ENCODE measurements around the gene PMEPA1.

The PMEPA1 gene

DNA sequence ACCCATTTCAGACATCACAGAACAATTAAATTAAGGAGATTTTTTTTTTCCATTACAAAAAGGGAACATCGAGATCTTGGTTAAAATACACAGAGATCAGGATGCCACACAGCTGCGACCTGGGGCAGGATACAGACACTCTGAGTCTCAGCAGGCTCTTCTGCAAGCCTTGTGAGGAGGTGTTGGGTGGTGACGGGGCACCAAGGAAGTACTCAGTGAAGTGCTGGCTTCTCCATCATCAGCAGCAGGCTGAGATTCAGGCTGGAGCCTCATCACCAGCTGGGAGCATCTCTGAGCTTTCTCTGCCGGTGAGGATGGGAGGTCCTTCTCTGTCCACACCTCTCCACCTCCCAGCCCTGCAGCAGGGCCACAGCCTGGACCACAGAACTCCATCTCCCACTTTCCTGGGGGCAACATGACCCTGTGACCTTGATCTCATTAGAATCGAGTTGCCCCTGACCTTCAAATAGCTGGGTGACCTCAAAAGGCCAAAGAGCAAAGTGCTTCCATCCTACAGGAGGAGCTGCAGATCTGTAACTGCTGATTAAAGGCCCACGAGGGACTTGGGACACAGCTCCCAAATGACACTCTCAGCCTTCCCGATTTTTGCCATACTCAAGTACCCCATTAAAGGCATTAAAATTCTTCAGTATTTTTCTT is 16.0 kb downstream of the PMEPA1 start:
- Histone ChIP-seq H3K27ac (ENCODE audit: low read depth, low read length, severe bottlenecking) (no peak overlapping the region), H3K9me3 (ENCODE audit: control insufficient read depth, low read length) (no peaks in the 10 kb centered on the region), H3K4me1 (ENCODE audit: control insufficient read depth, insufficient read depth, low read length, poor library complexity, severe bottlenecking) (peaks cover 39% of the 10 kb centered on the region), H3K4me3 (ENCODE audit: extremely low read depth, insufficient read depth, low read length, poor library complexity, severe bottlenecking) (no peak overlapping the region), H3K36me3 (ENCODE audit: control insufficient read depth, insufficient read depth, low read length) (no peaks in the 10 kb centered on the region)
- 82 to 87% methylated on average over 4 to 6 of the region's 7 CpGs for WGBS, 2 experiments (ENCODE audit: insufficient coverage in 2 of 2)

GRCh38 chr20:57693002-57693582 is 16.7 kb downstream of the PMEPA1 start:
- no peak overlapping the region for H3K27ac ChIP-seq (ENCODE audit: low read depth, low read length, severe bottlenecking)
- no peak overlapping the region for H3K4me3 ChIP-seq (ENCODE audit: extremely low read depth, insufficient read depth, low read length, poor library complexity, severe bottlenecking)
- WGBS, 2 experiments (ENCODE audit: insufficient coverage in 2 of 2), result 80 to 91% methylated on average over 15 to 20 of the region's 20 CpGs
- H3K4me1 ChIP-seq (ENCODE audit: control insufficient read depth, insufficient read depth, low read length, poor library complexity, severe bottlenecking), result peaks cover 35% of the 10 kb centered on the region
- no peaks in the 10 kb centered on the region for H3K36me3 ChIP-seq (ENCODE audit: control insufficient read depth, insufficient read depth, low read length)
- H3K9me3 ChIP-seq (ENCODE audit: control insufficient read depth, low read length), result no peaks in the 10 kb centered on the region

DNA sequence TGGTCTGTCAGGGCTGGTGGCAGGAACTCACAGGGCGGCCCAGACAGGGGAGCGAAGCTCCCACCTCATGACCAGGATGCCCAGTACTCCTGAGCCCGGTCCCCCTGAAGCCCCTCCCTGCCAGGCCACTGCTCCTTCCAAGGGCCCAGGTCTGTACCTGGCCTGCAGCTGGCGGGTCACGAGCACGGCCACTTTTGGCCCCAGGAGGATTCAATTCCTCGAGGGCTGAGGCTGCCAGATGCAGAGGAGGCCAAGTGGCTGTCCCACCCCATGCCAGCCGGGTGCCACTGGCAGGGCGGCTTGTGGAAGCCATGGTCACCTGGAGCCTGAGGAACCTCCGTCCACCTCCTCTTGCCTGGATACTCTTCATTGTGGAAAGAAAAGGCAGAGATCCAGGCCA is 17.4 kb downstream of the PMEPA1 start:
- no peaks in the 10 kb centered on the region for H3K36me3 ChIP-seq (ENCODE audit: control insufficient read depth, insufficient read depth, low read length)
- no peak overlapping the region for H3K4me3 ChIP-seq (ENCODE audit: extremely low read depth, insufficient read depth, low read length, poor library complexity, severe bottlenecking)
- WGBS, 2 experiments (ENCODE audit: insufficient coverage in 2 of 2), result 98 to 99% methylated on average over 8 to 9 of the region's 10 CpGs
- H3K9me3 ChIP-seq (ENCODE audit: control insufficient read depth, low read length), result no peaks in the 10 kb centered on the region
- peaks cover 29% of the 10 kb centered on the region for H3K4me1 ChIP-seq (ENCODE audit: control insufficient read depth, insufficient read depth, low read length, poor library complexity, severe bottlenecking)
- H3K27ac ChIP-seq (ENCODE audit: low read depth, low read length, severe bottlenecking), result no peak overlapping the region

- H3K27ac ChIP-seq (ENCODE audit: low read depth, low read length, severe bottlenecking), result no peak overlapping the region
- no peak overlapping the region for H3K4me3 ChIP-seq (ENCODE audit: extremely low read depth, insufficient read depth, low read length, poor library complexity, severe bottlenecking)
- 89% methylated on average over 11 to 12 of the region's 12 CpGs for WGBS, 2 experiments (ENCODE audit: insufficient coverage in 2 of 2)
- H3K36me3 ChIP-seq (ENCODE audit: control insufficient read depth, insufficient read depth, low read length), result no peaks in the 10 kb centered on the region
- H3K9me3 ChIP-seq (ENCODE audit: control insufficient read depth, low read length), result no peaks in the 10 kb centered on the region
- H3K4me1 ChIP-seq (ENCODE audit: control insufficient read depth, insufficient read depth, low read length, poor library complexity, severe bottlenecking), result peaks cover 24% of the 10 kb centered on the region
Measured at GRCh38 chr20:57691699-57692098, 18.1 kb downstream of the PMEPA1 start.

DNA sequence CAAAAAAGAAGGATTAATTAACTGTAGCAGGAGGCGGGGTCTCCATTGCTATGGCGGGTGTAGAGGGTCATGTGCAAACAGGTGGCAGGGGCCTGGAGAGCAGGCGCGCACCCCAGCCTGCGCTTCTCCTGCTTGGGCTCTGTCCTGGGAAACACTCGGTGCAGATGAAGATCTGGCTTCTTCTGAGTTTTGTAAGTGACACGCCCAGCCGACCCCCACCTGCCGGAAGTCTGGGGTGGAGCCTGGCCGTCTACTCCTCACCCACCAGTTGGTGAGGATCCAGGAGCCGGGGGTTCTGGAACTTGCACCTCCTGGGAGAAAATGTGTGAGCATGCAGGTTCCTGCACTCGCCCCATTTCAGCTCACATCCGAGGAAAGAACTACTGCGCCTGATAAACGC is 19.3 kb downstream of the PMEPA1 start:
- Histone ChIP-seq H3K9me3 (ENCODE audit: control insufficient read depth, low read length) (no peaks in the 10 kb centered on the region), H3K4me1 (ENCODE audit: control insufficient read depth, insufficient read depth, low read length, poor library complexity, severe bottlenecking) (peaks cover 33% of the 10 kb centered on the region), H3K36me3 (ENCODE audit: control insufficient read depth, insufficient read depth, low read length) (no peaks in the 10 kb centered on the region), H3K4me3 (ENCODE audit: extremely low read depth, insufficient read depth, low read length, poor library complexity, severe bottlenecking) (no peak overlapping the region), H3K27ac (ENCODE audit: low read depth, low read length, severe bottlenecking) (no peak overlapping the region)
- 91 to 96% methylated on average over 14 to 15 of the region's 15 CpGs for WGBS, 2 experiments (ENCODE audit: insufficient coverage in 2 of 2)

- H3K4me3 ChIP-seq (ENCODE audit: extremely low read depth, insufficient read depth, low read length, poor library complexity, severe bottlenecking), result no peak overlapping the region
- H3K36me3 ChIP-seq (ENCODE audit: control insufficient read depth, insufficient read depth, low read length), result no peaks in the 10 kb centered on the region
- H3K27ac ChIP-seq (ENCODE audit: low read depth, low read length, severe bottlenecking), result no peak overlapping the region
- 86 to 93% methylated on average over 20 to 21 of the region's 23 CpGs for WGBS, 2 experiments (ENCODE audit: insufficient coverage in 2 of 2)
- no peaks in the 10 kb centered on the region for H3K9me3 ChIP-seq (ENCODE audit: control insufficient read depth, low read length)
- H3K4me1 ChIP-seq (ENCODE audit: control insufficient read depth, insufficient read depth, low read length, poor library complexity, severe bottlenecking), result peaks cover 36% of the 10 kb centered on the region
Measured at GRCh38 chr20:57689745-57690481, 19.9 kb downstream of the PMEPA1 start.

- Histone ChIP-seq H3K4me1 (ENCODE audit: control insufficient read depth, insufficient read depth, low read length, poor library complexity, severe bottlenecking) (peaks cover 45% of the 10 kb centered on the region), H3K36me3 (ENCODE audit: control insufficient read depth, insufficient read depth, low read length) (no peaks in the 10 kb centered on the region), H3K27ac (ENCODE audit: low read depth, low read length, severe bottlenecking) (no peak overlapping the region), H3K4me3 (ENCODE audit: extremely low read depth, insufficient read depth, low read length, poor library complexity, severe bottlenecking) (no peak overlapping the region), H3K9me3 (ENCODE audit: control insufficient read depth, low read length) (no peaks in the 10 kb centered on the region)
- WGBS, 2 experiments (ENCODE audit: insufficient coverage in 2 of 2), result 90 to 99% methylated on average over 11 to 15 of the region's 16 CpGs
Measured at GRCh38 chr20:57688864-57689263, 21.0 kb downstream of the PMEPA1 start.

DNA sequence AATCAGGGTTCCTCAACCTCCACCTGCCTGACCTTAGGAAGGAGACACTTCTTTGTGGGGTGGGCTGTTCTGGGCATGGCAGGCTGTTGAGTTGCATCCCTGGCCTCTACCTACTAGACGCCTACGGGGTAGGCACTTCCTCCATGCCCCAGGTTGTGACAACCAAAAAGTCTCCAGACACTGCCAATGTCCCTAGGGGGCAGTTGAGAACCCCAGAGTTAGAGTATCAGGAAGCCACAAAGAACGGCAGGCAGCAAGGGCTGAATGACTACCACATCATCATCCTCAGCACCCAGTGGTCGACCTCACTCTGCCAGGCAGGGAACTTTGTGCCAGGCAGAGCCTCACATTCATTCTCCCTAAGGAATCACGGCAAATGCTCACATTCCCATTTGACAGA is 21.5 kb downstream of the PMEPA1 start:
- H3K4me3 ChIP-seq (ENCODE audit: extremely low read depth, insufficient read depth, low read length, poor library complexity, severe bottlenecking), result no peak overlapping the region
- no peaks in the 10 kb centered on the region for H3K9me3 ChIP-seq (ENCODE audit: control insufficient read depth, low read length)
- no peak overlapping the region for H3K27ac ChIP-seq (ENCODE audit: low read depth, low read length, severe bottlenecking)
- 89 to 93% methylated on average over 3 to 4 of the region's 5 CpGs for WGBS, 2 experiments (ENCODE audit: insufficient coverage in 2 of 2)
- no peaks in the 10 kb centered on the region for H3K36me3 ChIP-seq (ENCODE audit: control insufficient read depth, insufficient read depth, low read length)
- H3K4me1 ChIP-seq (ENCODE audit: control insufficient read depth, insufficient read depth, low read length, poor library complexity, severe bottlenecking), result peaks cover 50% of the 10 kb centered on the region

- WGBS, 2 experiments (ENCODE audit: insufficient coverage in 2 of 2), result 94 to 95% methylated on average over 10 to 12 of the region's 12 CpGs
- peaks cover 46% of the 10 kb centered on the region for H3K4me1 ChIP-seq (ENCODE audit: control insufficient read depth, insufficient read depth, low read length, poor library complexity, severe bottlenecking)
- H3K36me3 ChIP-seq (ENCODE audit: control insufficient read depth, insufficient read depth, low read length), result no peaks in the 10 kb centered on the region
- no peak overlapping the region for H3K27ac ChIP-seq (ENCODE audit: low read depth, low read length, severe bottlenecking)
- no peaks in the 10 kb centered on the region for H3K9me3 ChIP-seq (ENCODE audit: control insufficient read depth, low read length)
- no peak overlapping the region for H3K4me3 ChIP-seq (ENCODE audit: extremely low read depth, insufficient read depth, low read length, poor library complexity, severe bottlenecking)
Measured at GRCh38 chr20:57686931-57687652, 22.7 kb downstream of the PMEPA1 start.

- Histone ChIP-seq H3K4me1 (ENCODE audit: control insufficient read depth, insufficient read depth, low read length, poor library complexity, severe bottlenecking) (peaks cover 42% of the 10 kb centered on the region), H3K4me3 (ENCODE audit: extremely low read depth, insufficient read depth, low read length, poor library complexity, severe bottlenecking) (no peak overlapping the region), H3K27ac (ENCODE audit: low read depth, low read length, severe bottlenecking) (no peak overlapping the region), H3K36me3 (ENCODE audit: control insufficient read depth, insufficient read depth, low read length) (no peaks in the 10 kb centered on the region), H3K9me3 (ENCODE audit: control insufficient read depth, low read length) (no peaks in the 10 kb centered on the region)
- 80 to 90% methylated on average over 19 of the region's 21 CpGs for WGBS, 2 experiments (ENCODE audit: insufficient coverage in 2 of 2)
Measured at GRCh38 chr20:57685146-57685758, 24.6 kb downstream of the PMEPA1 start.
